GM21447 (cell line): ENCODE results near the gene IL16.

Source experiments
- ATAC-seq: cut with Tn5 transposase; IDR thresholded peaks from one replicate; pipeline ENCODE4 v1.9.1; 2021; ENCODE audit not compliant: unreplicated experiment

Gene IL16

DNA sequence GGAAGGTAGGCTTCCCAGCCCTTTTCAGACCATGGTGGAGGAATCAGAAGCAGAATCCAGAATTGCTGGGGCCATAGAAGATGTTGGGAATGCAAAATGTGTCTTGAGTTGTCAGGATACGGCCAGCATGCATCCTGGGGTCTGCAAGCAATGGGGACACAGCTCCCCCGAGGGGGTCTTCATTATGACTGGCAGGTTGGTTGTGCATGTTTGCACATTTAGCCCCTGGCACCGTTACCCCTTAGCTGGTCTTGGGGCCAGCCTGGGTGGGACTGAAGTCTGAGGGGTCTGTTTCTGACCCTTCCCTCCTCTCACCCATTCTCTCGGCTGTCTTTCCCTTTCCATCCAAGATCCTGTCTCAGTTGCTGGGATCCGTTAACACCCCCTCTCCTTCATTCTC lies 76.5 kb downstream of the IL16 start:
- ATAC-seq, result no peak

DNA sequence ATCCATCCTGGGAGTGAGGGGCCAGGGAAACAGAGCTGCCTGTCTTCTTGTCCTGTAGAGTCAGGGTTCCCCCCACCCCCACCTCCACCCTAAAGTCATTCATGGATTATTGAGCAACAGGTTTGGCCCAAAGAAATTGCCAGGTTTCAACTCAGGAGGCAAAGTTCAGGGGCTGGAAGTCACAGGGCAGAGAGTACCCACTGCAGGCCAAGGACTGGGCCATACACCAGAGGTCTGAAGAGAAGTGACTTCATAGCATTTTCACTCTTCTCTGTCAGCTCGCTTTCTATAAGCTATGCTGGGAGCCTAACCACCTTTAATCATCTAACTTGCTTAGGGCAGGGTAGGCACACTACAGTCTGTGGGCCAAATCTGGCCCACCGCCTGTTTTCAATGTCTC lies 77.2 kb downstream of the IL16 start:
- no peak for ATAC-seq

DNA sequence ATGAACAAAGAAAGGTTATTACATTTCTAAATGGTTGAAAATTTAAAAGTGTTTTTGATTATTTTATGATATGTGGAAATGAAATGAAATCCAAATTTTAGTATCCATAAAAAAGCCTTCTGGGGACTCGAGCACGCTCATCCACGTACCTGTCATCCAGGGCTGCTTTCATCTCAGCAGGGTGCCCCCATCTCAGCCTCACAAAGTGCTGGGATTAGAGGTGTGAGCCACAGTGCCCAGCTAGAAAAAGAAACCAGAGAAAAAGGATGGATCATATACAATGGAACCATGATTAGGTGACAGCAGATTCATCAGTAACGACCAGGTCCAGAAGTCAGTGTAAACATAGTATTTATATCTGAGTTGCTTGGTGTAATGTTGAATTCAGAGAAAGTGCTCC lies 77.6 kb downstream of the IL16 start:
- no peak for ATAC-seq

DNA sequence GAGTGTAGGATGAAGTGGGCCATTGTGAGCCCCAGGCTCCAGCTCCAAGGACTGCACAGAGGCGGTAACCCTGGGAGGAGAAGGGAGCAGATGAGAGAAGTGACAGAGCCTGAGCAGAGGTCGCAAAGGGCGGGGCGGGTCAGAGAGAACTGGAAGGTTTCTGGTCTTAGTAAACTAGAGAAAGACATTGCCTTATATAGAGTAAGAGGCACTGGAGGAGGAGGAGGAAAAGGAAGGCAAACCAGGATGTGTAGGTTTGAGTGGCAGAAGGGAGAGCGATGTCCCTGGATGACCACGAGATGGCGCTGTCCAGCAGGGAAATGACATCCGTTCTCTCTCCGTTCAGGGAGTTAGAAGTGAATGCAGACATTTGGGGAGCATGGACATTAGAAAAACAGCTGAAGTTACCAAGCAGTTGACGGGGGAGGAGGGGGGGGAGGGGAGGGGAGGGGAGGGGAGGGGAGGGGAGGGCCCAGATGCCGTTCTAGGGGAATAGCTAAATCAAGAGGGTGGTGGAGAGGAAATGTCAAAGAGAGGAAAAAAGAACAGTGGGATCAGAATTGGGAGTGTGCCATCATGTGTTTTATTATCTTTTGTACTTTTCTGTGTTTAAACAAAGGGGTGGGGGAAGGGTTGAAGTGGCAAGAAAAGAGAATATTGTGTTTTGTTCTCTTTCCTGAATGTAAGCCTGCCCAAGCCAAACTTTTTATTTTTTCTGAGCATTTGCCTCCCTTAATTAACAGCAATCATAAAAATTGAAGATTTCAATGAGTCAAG lies 78.4 kb downstream of the IL16 start:
- ATAC-seq, result peak; percentile 75

DNA sequence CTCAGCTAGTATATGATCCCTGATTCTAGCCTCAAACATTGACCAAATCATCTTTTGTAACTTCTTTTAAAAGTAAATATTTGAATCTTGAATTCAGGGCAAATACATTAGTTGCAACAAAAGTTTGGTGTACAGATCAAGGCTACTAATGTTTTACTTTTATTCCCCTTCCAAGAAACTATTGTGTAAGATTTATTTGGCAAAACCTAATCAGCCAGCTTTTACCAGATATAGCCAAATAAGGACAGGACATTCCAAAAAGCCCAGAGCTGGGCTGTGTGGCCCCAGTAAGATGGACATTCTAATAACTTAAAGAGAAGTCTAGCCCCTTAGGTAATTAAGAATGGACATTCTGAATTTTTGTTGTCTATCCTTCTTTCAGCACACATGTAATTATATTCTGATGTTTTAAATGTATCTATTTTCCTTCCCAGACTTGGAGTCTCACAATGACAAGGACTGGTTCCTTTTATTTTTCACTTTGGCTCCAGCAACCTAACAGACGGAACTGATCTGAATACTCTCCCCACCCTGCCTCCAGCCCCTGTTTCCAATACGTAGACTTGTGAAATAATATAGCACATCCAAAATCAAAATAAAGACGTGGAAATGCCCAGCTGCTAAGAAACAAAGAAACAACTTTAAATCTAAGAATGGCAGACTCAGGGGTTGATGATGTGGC lies 79.2 kb downstream of the IL16 start:
- no peak for ATAC-seq

DNA sequence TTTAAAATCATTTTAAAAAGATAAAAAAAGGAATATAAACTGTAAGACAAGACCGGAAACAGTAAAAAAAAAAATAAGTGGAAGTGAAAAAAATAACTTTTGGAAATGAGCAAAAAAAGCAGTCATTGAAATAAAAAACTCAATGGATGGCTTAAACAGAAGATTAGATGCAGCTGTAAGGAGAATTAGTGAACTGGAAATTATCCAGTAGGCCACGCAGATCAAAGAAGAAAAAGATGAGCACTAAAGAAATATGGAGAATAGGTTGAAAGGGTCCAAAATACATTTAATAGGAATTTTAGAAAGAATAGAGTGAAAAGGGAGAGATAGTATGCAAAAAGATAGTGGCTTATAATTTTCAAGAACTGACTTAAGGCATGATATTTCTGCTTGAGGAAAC lies 80.3 kb downstream of the IL16 start:
- ATAC-seq, result no peak

DNA sequence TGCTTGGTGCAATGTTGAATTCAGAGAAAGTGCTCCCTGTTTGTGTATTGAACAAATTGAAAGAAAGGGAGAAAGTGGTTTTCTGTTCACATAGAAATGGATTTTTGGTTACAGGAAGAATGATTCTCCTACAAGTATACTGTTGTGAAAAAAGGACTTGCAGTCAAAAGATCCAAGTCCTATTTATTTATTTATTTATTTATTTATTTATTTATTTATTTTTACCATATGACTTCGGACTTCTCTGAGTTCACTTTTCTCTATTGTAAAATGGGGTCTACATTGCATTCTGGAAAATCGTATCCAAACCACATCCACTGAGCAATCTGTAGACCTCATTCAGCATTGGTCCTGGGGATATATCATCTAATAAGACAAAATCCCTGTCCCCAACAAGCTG lies 81.2 kb downstream of the IL16 start:
- ATAC-seq, result no peak

DNA sequence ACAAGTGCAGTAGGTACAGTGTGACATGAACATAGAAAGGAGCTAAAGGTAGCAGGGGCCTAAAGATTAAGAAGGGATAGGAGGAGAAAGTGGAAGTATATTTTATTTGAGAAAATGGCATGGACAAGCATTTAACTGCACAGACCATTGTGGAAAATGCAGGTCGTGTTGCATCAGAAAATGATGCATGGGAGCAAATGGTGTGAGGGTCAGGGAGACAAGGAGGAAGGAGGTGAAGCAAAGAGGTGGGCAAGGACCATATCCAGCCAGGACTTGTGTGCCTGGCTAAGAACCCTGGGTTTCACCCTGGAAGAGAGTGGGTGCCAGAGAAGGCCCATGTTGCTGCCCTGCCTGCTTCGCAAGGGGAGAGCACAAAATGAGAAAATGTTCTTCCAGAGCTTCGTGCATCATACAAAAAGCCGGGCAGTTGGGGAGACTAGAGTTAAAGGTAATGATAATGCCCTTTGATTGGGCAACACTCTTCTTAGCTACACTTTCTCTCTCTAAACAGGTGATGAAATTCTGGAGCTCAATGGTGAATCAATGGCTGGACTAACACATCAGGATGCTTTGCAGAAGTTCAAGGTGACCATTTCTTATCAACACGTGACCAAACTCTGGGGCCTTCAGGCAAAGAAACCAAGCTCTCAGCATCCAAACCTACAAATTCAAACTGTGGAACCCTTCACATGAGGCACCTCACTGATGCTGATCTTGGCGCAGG lies 81.8 kb downstream of the IL16 start:
- no peak for ATAC-seq

DNA sequence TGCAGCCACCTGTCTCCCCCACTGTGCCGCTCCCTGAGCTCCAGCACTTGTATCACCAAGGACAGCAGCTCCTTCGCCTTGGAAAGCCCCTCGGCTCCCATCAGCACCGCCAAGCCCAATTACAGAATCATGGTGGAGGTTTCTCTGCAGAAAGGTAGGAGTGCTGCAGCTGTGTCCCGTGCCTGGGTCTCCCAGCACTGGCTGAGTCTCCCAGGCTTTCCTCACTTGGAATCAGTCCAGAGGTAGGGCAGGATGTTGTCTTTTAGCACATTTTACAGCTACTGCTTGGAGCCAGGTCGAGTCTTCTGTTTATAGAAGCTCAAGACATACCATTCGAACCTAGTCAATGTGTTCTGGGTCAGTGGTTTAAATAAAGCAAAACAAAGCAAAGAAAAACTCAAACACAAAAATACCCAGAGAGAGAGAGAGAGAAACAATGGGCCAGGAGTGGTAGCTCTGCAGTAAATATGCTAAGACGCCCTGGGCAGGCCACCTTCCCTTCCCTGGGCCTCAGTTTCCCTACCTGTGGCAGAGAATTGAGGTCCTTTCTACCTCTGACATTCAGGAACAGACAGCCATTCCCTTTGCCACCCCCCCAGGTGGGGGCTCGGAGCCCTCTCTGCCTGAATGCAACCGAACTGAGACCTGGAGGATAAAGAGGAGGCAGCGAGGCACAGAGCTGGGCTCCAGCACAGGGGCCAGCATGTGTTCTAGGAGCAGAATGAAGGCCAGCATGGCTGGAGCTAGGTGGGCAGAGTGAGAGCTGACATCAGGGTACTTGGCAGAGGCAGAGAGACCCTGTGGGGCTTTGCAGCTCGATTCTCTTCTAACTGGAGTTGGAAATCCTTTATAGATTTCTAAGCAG lies 83.2 kb downstream of the IL16 start:
- ATAC-seq, result no peak

DNA sequence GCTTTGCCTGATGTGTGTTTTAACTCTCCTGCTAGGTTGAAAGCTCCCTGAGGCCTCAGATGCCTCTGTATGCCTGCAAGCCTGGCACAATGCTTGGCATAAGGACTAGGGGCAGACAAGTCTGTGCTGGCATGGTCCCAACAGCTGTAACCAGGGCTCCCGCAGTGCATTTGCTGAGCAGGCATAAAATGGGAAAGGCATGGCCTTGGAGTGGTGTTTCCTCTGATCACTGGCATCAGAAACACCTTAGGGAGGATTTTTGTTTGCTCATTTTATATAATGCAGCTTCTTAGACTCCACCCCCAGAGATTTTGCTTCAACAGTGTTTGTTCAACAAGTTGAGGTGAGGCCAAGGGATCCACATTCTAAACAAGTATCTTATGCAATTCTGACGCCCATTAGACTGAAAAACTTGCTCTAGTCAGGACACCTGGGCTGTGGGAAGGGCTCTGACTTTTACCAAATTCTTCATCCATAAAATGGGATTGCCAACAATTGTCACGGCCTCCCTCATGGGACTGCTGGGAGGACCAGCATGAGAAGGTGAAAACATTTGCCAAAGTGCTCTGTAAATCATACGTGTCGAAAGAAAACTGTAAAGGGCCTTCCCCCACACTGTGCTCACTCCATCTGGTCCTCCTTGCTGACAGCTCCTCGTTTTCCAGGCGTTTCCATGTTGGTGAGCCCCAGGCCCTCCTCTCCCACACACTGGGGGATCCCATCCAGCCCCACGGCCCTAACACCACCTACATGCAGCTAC lies 84.2 kb downstream of the IL16 start:
- ATAC-seq, result no peak

DNA sequence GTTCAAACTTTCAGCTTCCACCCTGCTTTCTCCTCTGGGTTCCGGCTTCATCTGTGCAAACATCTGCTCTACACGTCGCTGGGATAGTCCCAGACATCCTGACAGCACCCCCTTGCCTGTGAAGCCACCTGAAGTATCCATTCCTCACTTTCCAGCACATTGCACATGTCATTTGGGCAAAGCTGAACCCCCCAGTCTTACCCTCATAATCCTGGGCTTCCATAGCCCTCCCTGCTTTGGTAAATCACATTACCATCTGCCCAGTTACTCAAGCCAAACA lies 84.7 kb downstream of the IL16 start:
- ATAC-seq, result no peak

DNA sequence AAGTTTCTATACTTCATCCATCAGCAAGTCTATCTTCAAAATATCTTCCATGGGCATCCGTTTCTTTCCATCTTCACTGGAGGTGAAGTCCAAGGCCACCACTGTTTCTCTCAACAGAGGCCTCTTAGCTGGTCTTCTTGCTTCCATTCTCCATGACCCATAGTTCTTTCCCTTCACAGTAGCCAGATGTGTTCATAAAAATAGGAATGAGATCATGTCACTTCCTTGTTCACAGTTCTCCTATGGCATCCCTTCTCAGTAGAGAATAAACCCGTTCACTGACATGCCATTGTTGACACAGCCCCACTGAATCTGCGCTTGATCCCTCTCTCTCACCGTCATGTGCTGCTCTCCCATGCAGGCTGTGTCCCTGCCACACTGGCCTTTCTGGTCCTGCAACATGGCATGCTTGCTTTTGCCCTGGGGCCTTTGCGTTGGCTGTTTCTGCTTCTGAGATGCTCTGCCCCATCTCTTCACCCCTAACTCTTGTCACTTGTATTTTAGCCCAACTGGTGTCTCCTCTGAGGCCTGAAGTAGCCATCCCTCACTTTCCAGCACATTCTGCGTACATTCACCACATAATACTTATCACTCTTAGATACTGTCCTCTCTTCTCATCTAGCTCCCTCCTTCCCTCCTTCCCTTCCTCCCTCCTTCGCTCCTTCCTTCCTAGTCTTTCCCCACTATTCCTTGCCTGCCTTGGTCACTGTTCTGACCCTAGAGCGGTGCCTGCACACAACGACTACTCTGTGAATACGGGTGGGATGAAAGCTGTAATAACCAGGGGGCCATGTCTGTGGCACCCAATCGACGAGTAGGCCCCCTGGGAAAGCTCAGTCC lies 85.3 kb downstream of the IL16 start:
- no peak for ATAC-seq

DNA sequence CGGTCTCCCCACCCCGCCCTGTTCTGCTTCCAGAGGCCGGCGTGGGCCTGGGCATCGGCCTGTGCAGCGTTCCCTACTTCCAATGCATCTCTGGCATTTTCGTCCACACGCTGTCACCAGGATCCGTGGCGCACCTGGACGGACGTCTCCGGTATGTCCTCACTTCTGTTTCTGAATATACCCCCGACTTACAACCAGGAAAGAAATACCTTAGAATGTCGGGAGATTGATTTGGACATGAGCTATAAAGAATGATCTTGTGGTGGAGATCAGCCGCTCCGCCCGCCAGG lies 85.9 kb downstream of the IL16 start:
- ATAC-seq, result no peak

DNA sequence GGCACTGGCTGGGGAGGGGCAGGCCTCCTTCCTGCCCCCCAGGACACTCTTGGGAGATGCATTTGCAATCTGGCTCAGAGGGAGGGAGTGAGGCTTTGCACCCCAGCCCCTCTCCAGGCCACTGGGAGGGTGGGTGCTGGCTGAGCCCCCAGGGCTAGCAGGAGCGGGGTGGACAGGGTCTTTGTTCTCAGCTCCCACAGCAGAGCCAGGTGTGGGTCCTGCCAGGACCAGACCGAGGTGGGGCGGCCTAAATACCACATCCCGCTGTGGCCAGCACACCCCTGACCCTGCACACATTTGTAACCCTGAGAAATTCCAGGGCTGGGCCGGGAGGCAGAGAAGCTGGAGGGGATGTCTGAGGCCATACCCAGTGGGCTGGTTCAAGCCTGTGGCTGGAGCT lies 86.2 kb downstream of the IL16 start:
- no peak for ATAC-seq

DNA sequence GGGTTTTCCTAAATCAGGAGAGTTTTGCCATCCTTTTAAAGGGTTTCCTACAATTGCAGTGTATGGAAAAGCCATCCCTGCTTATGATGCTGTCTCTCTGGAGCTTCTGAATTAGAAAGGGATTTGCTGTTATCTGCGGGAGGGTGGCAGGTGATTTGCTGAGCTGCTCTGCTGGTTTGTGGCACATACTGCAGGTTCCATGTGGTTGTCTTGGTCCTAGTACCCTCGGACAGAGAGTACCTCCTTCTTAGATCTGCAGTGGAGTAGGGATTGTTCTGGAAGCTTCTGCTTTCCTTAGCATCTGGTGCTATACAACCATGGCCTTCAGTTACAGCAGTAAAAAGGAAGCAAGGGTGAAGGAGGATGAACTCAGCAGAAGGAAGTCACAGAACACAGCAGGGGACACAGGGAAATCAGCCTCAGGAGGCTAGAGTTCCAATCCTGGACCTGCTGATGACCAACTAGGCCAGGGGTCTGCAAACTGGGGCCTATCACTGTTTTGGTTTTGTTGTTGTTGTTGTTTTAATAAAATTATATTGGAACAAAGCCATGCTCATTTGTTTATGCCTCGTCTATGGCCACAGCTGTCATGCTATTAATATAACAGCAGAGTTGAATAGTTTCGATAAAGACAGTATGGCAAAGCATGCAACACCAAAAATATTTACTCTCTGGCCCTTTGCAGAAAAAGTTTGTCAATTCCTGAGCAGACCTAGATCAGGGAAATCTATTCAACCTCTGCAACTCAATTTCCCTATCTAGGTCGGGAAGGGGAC lies 87.8 kb downstream of the IL16 start:
- ATAC-seq, result peak; percentile 61

DNA sequence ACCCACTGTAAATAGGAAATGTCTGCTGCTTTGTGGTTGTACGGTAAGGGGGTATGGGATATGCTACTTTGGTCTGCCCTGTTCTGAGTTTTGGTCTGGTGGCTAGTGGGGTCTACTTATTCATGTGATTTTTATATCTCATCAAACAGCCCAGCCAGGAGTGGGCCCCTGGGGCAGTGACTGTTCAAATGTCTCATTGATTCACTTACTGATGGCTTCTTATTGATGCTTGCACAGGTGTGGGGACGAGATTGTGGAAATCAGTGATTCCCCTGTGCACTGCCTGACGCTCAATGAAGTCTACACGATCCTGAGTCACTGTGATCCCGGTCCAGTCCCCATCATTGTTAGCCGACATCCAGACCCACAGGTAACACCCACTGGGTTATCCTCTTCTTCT lies 88.8 kb downstream of the IL16 start:
- no peak for ATAC-seq

DNA sequence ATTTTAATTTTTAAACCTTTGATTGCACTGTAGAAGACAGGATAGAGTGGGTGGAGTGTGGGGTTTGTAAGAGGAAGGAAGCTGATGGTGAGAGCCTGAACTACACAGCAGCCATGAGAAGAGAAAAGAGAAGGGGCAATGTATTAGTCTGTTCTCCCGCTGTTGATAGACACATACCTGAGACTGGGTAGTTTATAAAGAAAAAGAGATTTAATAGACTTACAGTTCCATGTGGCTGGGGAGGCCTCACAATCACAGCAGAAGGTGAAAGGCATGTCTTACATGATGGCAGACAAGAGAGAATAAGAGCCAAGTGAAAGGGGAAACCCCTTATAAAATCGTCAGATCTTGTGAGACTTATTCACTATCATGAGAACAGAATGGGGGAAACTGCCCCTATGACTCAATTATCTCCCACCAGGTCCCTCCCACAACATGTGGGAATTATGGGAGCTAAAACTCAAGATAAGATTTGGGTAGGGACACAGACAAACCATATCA lies 90.0 kb downstream of the IL16 start:
- no peak for ATAC-seq

DNA sequence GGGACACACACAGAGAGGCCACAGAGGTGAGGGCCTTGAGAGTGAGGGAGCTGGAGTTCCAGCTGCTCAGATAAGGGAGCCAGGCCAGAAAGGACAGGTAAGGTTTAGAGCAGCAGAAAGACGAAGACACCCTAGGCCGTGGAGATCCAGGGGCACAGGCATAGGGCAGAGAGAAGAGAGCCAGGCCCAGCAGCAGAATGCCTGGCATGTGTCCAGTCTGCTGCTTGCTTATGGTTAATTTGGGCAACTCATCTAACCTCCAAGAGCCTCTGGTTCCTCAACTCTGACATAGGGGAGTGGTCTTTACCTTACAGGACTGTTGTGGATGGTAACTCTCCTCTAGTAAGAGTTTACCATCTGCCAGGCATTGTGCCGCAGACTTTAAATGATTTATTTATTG lies 91.4 kb downstream of the IL16 start:
- no peak for ATAC-seq

DNA sequence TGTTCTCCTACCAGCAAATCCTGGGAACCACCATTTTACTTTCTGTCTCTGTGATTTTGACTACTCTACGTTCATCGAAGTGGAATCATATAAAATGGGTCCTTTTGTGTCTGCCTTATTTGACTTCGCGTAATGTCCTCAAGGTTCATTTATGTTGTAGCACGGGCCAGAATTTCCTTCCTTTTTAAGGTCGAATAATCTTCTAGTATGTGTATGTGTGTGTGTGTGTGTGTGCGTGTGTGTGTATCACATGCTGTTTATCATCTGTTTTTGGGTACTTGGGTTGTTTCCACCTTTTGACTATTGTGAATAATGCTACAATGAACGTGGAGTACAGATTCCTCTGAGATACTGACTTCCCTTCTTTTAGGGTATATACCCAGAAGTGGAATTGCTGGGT lies 91.9 kb downstream of the IL16 start:
- no peak for ATAC-seq
